CD14-positive monocyte (primary cell): ENCODE results near the gene ELAPOR2. TPM values are rescaled to one million over a fixed set of nuclear protein-coding genes. Genes with fewer than 3 reads are reported as not detected.
"Not testable (repeated sequence)": the region's sequence is repeated elsewhere in the genome, so short reads cannot be mapped to it uniquely, and the experiment has no call there.

ENCODE experiments used
- DNase-seq, 3 donors: peaks; one replicate each; pipeline ENCODE4 v3.0.0-alpha.2; 2011 to 2022
- H2AFZ ChIP-seq: 2 replicates; pipeline ENCODE4 v1.6.0; 2012; ENCODE audit warnings: mild to moderate bottlenecking, low read depth, low read length, inconsistent platforms; ENCODE audit not compliant: insufficient read depth, poor library complexity, severe bottlenecking
- H3K27ac ChIP-seq, 2 donors: 1 replicate in 1 of 2; 2 replicates in 1 of 2; pipeline ENCODE4 v1.5.1; 2012 to 2013; ENCODE audit warnings: low read length in 2 of 2, control low read depth in 1 of 2, inconsistent platforms in 1 of 2, low read depth in 1 of 2, mild to moderate bottlenecking in 1 of 2
- H3K27me3 ChIP-seq, 2 donors: one replicate each; pipeline versions ENCODE4 v1.6.0 to v1.6.1; 2011 to 2013; ENCODE audit warnings: low read length in 2 of 2; ENCODE audit not compliant: control insufficient read depth in 2 of 2, insufficient read depth in 2 of 2
- H3K36me3 ChIP-seq, 2 donors: replicated peaks in 1 of 2; 1 replicate in 1 of 2; 2 replicates in 1 of 2; pipeline versions ENCODE4 v1.5.1 to v1.6.1; 2012 to 2013; ENCODE audit warnings: low read length in 2 of 2, control low read depth in 1 of 2, inconsistent platforms in 1 of 2, mild to moderate bottlenecking in 1 of 2; ENCODE audit not compliant: insufficient read depth in 2 of 2, control insufficient read depth in 1 of 2
- H3K4me1 ChIP-seq, 2 donors: 1 replicate in 1 of 2; 2 replicates in 1 of 2; pipeline versions ENCODE4 v1.5.1 to v1.6.1; 2012 to 2013; ENCODE audit warnings: low read length in 2 of 2, control low read depth in 1 of 2, inconsistent platforms in 1 of 2, mild to moderate bottlenecking in 1 of 2, moderate library complexity in 1 of 2; ENCODE audit not compliant: insufficient read depth in 2 of 2, control insufficient read depth in 1 of 2
- H3K4me2 ChIP-seq: replicated peaks from 2 replicates; pipeline ENCODE3; 2012; ENCODE audit warnings: low read length, moderate library complexity, mild to moderate bottlenecking; ENCODE audit not compliant: poor library complexity, severe bottlenecking; ENCODE audit errors: extremely low read depth
- H3K4me3 ChIP-seq, 3 experiments: fragments of 200-600 bp in 1 of 3; sonication (generic) in 1 of 3; replicated peaks in 1 of 3; 1 replicate in 2 of 3; 2 replicates in 1 of 3; pipeline ENCODE4 v1.5.1; 2011 to 2013; ENCODE audit warnings: low read length in 3 of 3, mild to moderate bottlenecking in 3 of 3, control low read depth in 2 of 3, low read depth in 2 of 3, inconsistent platforms in 1 of 3, moderate library complexity in 1 of 3
- H3K79me2 ChIP-seq: 2 replicates; pipeline ENCODE4 v1.6.0; 2012; ENCODE audit warnings: mild to moderate bottlenecking, control low read depth, inconsistent platforms, low read length, moderate library complexity; ENCODE audit not compliant: insufficient read depth
- H3K9ac ChIP-seq: 2 replicates; pipeline ENCODE4 v1.6.0; 2017; ENCODE audit warnings: low read length, mild to moderate bottlenecking; ENCODE audit not compliant: insufficient read depth, poor library complexity, severe bottlenecking
- H3K9me3 ChIP-seq, 2 donors: replicated peaks in 1 of 2; 1 replicate in 1 of 2; 2 replicates in 1 of 2; pipeline versions ENCODE4 v1.5.1 to v1.6.1; 2012 to 2013; ENCODE audit warnings: low read length in 2 of 2, control low read depth in 1 of 2; ENCODE audit not compliant: control insufficient read depth in 1 of 2, insufficient read depth in 1 of 2
- H4K20me1 ChIP-seq: 2 replicates; pipeline ENCODE4 v1.6.0; 2012; ENCODE audit warnings: mild to moderate bottlenecking, low read length, control low read depth, moderate library complexity; ENCODE audit not compliant: insufficient read depth
- H3K27ac Mint-ChIP-seq, 7 donors: one replicate each; pipeline ENCODE4 v1.8.0; 2020; ENCODE audit warnings: mild to moderate bottlenecking in 7 of 7, mixed read lengths in 7 of 7, moderate library complexity in 6 of 7, inconsistent platforms in 2 of 7
- H3K27me3 Mint-ChIP-seq, 3 donors: one replicate each; pipeline ENCODE4 v1.8.0; 2021 to 2022; ENCODE audit warnings: low read depth in 3 of 3, mild to moderate bottlenecking in 3 of 3, mixed read lengths in 3 of 3, moderate library complexity in 3 of 3, inconsistent platforms in 1 of 3
- H3K36me3 Mint-ChIP-seq, 2 donors: one replicate each; pipeline ENCODE4 v1.8.0; 2020; ENCODE audit warnings: mixed read lengths in 2 of 2, inconsistent platforms in 1 of 2, mild to moderate bottlenecking in 1 of 2
- H3K4me1 Mint-ChIP-seq: one replicate; pipeline ENCODE4 v1.8.0; 2020; ENCODE audit warnings: mild to moderate bottlenecking, mixed read lengths
- H3K4me3 Mint-ChIP-seq, 2 donors: one replicate each; pipeline ENCODE4 v1.8.0; 2020; ENCODE audit warnings: mild to moderate bottlenecking in 2 of 2, mixed read lengths in 2 of 2, moderate library complexity in 1 of 2
- H3K9me3 Mint-ChIP-seq, 7 donors: one replicate each; pipeline ENCODE4 v1.8.0; 2020 to 2022; ENCODE audit warnings: mixed read lengths in 7 of 7, mild to moderate bottlenecking in 6 of 7, moderate library complexity in 6 of 7, inconsistent platforms in 2 of 7
- CTCF ChIP-seq: fragments of 200-600 bp; IDR thresholded peaks from one replicate; pipeline ENCODE4 v1.8.0; 2022; ENCODE audit warnings: antibody characterized with exemption, mild to moderate bottlenecking
- WGBS: methylation state at CpG from one replicate; pipeline ENCODE4 v1.1.5; 2013; ENCODE audit warnings: missing lambda C conversion rate; ENCODE audit not compliant: insufficient coverage; 5-methylcytosine and 5-hydroxymethylcytosine counted together
- intact Hi-C, 2 donors: fragments of 100-400 bp; cut with micrococcal nuclease; formaldehyde crosslinking; loops; one replicate each; pipeline versions ENCODE4 v1.15.0 to v1.15.1; 2023
- polyA plus RNA-seq, 3 donors: library from polyadenylated mRNA; depleted of rRNA in 1 of 3; unstranded in 2 of 3; stranded (reverse) in 1 of 3; fragments of 300-500 nt in 2 of 3; fragments of >200 nt in 1 of 3; fragmentation: Illumina TruSeq in 2 of 3; gene quantifications; 1 replicate in 2 of 3; 2 replicates in 1 of 3; pipeline ENCODE4 v1.2.3, GENCODE V29; 2012 to 2021

Gene ELAPOR2
- polyA plus RNA-seq, 3 donors: 0.07 TPM; not detected in 2

- no peaks in the 10 kb centered on the region for H3K4me1 ChIP-seq
- H3K27ac Mint-ChIP-seq: no peak overlapping the region
- no CpG with 5 or more reads among the region's 5 CpGs for WGBS
- H3K4me2 ChIP-seq: no peak overlapping the region
- H3K79me2 ChIP-seq: no peaks in the 10 kb centered on the region
- H3K27me3 Mint-ChIP-seq: peaks cover 1 to 3% (median 1%) of the 10 kb centered on the region in 3 donors
- H3K4me3 Mint-ChIP-seq: no peak overlapping the region
- intact Hi-C loops: no loop called here
- peaks cover 0 to 12% (median 5%) of the 10 kb centered on the region in 7 donors for H3K9me3 Mint-ChIP-seq
- no peaks in the 10 kb centered on the region for H3K36me3 ChIP-seq
- no peak overlapping the region for H3K27ac ChIP-seq
- H4K20me1 ChIP-seq: no peaks in the 10 kb centered on the region
- TF ChIP-seq CTCF: no peak
- no peak for DNase-seq
- no peak overlapping the region for H2AFZ ChIP-seq
- H3K4me1 Mint-ChIP-seq: no peaks in the 10 kb centered on the region
- no peak overlapping the region for H3K4me3 ChIP-seq
- no peaks in the 10 kb centered on the region for H3K27me3 ChIP-seq
- no peaks in the 10 kb centered on the region for H3K9me3 ChIP-seq
- no peaks in the 10 kb centered on the region for H3K36me3 Mint-ChIP-seq
- no peak overlapping the region for H3K9ac ChIP-seq
Observed at GRCh38 chr7:87046456-87046855, 13.0 kb downstream of the ELAPOR2 start.

- H3K27ac Mint-ChIP-seq, H3K36me3 ChIP-seq, DNase-seq, H3K27me3 ChIP-seq, H3K9me3 ChIP-seq, intact Hi-C loops, H3K4me2 ChIP-seq, H3K4me3 ChIP-seq, H3K4me1 ChIP-seq, H3K4me1 Mint-ChIP-seq, H3K79me2 ChIP-seq, H4K20me1 ChIP-seq, H3K36me3 Mint-ChIP-seq, H3K27me3 Mint-ChIP-seq, H3K9ac ChIP-seq, H3K27ac ChIP-seq, H3K4me3 Mint-ChIP-seq, H2AFZ ChIP-seq: not testable (repeated sequence)
- H3K9me3 Mint-ChIP-seq: peaks cover 4 to 18% (median 5%) of the 10 kb centered on the region in 7 donors
- WGBS: no CpG with 5 or more reads among the region's 2 CpGs
Observed at GRCh38 chr7:87044713-87045112, 14.7 kb downstream of the ELAPOR2 start.

GRCh38 chr7:87041586-87041985 is 17.9 kb downstream of the ELAPOR2 start:
- H3K4me2 ChIP-seq, H3K9ac ChIP-seq, H3K27ac ChIP-seq, H3K4me1 Mint-ChIP-seq, H3K4me1 ChIP-seq, H3K36me3 ChIP-seq, H3K27ac Mint-ChIP-seq, DNase-seq, H3K79me2 ChIP-seq, H3K27me3 ChIP-seq, H3K27me3 Mint-ChIP-seq, H3K36me3 Mint-ChIP-seq, H4K20me1 ChIP-seq, intact Hi-C loops, H2AFZ ChIP-seq, H3K4me3 ChIP-seq, H3K4me3 Mint-ChIP-seq, H3K9me3 ChIP-seq: not testable (repeated sequence)
- peaks cover 6 to 25% (median 13%) of the 10 kb centered on the region in 7 donors for H3K9me3 Mint-ChIP-seq
- no CpG with 5 or more reads among the region's 5 CpGs for WGBS

- H3K27me3 Mint-ChIP-seq, H3K27ac ChIP-seq, H3K4me1 Mint-ChIP-seq, H3K79me2 ChIP-seq, H4K20me1 ChIP-seq, H3K4me3 ChIP-seq, H3K4me1 ChIP-seq, H3K36me3 Mint-ChIP-seq, H3K9me3 ChIP-seq, H2AFZ ChIP-seq, intact Hi-C loops, DNase-seq, H3K27me3 ChIP-seq, H3K36me3 ChIP-seq, H3K4me2 ChIP-seq, H3K9ac ChIP-seq: not testable (repeated sequence)
- H3K9me3 Mint-ChIP-seq: peaks cover 3 to 19% (median 11%) of the 10 kb centered on the region in 7 donors
- H3K4me3 Mint-ChIP-seq: peak overlapping the region; percentile 19 to 72
- 80% methylated on average over 5 of the region's 34 CpGs for WGBS
- H3K27ac Mint-ChIP-seq: peak overlapping the region in 2 of 7 donors; percentile 22 to 54
Observed at GRCh38 chr7:87039691-87040299, 19.7 kb downstream of the ELAPOR2 start.
